UCSD-AML1 (cell line): Measurements from ENCODE around the gene ARHGAP25.

Experiments
- DNase-seq: peaks from one replicate; lab custom pipeline; 2025; ENCODE audit not compliant: unreplicated experiment; lab: John Stamatoyannopoulos, UW

The ARHGAP25 gene

DNA sequence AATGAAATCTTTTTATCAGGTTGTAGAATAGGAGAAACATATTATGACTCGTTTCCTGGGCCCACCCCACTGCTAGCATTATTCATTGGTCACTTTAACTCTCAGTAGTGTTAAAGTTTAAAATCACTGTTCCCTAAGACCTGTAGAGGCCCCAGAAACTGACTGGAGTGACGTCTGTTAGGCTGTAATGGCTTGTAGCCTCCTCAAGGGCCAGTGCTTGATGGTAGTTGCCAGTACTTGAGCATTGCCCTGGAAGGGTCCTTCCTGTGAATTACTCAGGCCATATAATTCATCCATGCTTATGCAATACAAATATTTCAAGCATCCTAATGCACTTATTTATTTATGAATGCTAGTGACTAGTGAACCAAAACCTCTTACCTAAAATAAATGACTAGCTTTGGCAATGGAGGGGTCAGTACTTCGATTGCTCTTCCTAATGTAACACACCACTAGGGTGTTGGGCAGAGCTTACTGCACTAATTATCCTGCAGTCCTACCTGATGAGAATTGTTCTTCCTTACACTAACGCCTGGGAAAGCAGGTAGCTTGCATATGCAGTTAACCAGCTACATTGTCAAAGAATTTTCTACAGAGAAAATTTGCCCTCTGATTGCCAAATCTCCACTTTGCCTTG lies 31.2 kb downstream of the ARHGAP25 start:
- DNase-seq: no peak

DNA sequence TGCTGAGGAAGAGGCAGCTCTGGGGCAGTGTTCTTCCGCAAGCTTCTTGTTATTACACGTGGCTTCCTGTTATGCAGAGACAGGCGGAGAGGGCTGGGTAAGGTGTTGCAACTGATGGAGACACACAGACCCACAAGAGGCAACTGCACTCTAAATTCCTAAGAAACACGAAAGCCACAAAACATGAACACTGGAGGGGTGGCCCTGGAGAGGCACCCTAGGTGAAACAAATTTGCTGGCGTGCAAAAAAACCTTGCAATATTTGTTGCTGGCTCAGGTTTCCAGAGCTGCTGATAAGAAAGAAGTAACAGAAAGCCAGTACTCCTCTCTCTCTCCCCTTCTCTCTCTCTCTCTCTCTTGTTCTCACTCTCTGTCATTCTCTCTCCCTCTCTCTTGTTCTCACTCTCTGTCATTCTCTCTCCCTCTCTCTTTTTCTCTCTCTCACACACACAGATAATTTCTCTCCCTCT lies 31.8 kb downstream of the ARHGAP25 start:
- DNase-seq: peak; percentile 58

- no peak for DNase-seq
Measured at GRCh38 chr2:68767031-68767961, 32.7 kb downstream of the ARHGAP25 start.

DNA sequence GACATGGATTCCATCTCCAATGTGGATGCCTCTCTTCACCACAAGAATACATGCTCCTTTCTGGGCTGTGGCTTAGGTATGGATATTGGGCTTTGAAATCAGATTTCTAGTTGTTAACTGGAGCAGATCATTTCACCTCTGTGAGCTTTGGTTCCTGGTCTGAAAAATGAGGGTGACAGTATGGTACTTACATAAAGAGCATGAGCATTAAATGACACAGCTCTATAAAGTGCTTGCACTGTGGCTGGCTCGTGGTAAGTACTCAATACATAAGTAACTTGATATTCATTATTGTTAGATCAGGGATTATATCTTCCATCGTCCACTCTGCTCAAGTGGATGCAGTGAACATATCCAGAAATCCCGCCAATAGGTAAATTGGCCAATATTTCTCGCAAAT lies 33.4 kb downstream of the ARHGAP25 start:
- no peak for DNase-seq

- no peak for DNase-seq
Measured at GRCh38 chr2:68768461-68768860, 33.9 kb downstream of the ARHGAP25 start.

- no peak for DNase-seq
Measured at GRCh38 chr2:68768951-68769350, 34.3 kb downstream of the ARHGAP25 start.

DNA sequence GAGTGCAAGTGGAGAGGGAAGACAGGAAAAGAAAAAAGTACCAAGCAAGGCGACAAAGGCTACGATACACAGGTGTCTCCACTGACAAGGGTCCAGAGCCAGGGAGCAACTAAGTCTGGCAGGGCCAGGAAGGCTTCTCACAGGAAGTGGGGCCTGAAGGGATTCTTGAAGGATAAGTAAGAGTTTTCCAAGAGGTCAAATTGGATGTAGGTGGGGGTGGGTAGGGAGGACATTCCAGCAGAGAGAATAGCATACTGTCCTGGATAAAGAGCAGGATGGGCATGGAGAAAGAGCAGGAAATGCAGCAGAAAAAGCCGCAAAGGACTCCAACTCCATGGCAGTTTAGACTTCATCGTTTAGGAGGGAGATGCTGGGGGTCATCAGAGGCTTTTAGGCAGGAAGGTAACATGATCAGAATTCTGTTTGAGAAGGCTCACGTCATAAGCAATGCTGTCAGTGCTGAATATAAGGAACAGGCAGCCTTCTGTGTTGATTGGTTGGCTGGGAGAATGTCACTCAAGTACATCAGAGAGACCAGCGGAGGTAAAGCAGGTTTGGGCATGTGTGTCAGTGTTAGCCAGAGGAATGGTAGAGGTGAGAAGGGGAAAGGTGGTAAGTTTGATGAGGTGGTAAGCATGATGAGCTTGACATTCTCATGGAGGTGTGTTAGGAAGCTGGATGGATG lies 35.1 kb downstream of the ARHGAP25 start:
- DNase-seq: no peak

DNA sequence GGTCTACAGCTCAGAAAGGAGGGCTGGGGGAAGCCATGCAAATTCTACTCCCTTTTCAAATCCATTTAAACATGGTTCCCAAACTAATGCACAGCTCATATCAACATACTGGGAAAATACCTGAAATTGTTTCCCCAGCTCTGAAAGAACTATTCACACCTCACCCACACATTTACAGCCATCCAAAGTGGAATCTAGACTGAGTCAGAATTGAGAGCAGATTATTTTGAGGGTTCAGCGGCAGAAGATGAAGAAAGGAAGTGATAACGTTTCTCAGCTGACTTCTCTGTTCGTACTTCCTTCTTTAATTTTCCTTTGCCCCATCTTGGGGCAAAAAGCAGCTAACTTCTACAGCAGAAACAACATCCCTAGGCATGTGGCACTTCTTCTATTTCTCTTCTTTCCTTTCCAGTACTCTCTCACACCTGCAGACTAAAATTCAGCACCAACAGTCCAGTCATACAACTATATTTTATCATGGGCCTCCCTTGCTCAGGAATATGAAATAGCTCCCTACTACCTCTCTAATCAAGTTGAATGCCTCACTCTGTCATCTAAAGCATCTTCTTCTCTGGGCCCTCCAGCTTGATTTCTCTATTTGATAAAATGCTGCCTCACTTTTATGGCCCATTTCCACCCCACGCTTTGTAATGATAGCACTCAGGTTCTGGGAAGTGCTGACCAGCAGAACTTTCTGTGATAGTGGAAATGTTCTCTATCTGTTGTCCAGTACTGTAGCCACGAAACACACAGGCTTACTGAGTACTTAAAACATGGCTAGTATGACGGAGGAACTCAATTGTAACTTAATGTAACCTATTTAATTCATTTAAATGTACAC lies 35.9 kb downstream of the ARHGAP25 start:
- DNase-seq: no peak

- no peak for DNase-seq
Measured at GRCh38 chr2:68771211-68771751, 36.7 kb downstream of the ARHGAP25 start.

GRCh38 chr2:68772109-68772508 lies 37.5 kb downstream of the ARHGAP25 start:
- no peak for DNase-seq

- DNase-seq: peak; percentile 91
Measured at GRCh38 chr2:68774569-68775271, 40.1 kb downstream of the ARHGAP25 start.

- no peak for DNase-seq
Measured at GRCh38 chr2:68775272-68775842, 40.7 kb downstream of the ARHGAP25 start.

DNA sequence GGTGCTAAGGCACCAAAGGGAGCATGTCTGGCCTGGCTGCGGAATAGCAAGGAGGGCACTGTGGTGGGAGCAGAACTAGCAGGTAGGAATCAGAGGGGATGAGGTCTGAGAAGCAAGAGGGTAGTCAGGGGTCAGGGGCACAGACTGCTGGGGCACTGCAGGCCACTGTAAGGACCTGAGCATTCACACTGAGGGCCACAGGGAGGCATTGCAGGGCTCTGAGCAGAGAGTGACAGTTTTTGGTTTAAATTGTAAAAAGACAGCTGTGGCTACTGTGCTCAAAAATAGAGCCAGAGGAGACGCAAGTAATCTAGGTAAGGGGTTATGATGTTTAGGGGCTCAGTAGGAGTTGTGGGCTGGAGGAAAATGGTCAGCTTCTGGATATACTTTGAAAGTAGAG lies 41.5 kb downstream of the ARHGAP25 start:
- DNase-seq: no peak

DNA sequence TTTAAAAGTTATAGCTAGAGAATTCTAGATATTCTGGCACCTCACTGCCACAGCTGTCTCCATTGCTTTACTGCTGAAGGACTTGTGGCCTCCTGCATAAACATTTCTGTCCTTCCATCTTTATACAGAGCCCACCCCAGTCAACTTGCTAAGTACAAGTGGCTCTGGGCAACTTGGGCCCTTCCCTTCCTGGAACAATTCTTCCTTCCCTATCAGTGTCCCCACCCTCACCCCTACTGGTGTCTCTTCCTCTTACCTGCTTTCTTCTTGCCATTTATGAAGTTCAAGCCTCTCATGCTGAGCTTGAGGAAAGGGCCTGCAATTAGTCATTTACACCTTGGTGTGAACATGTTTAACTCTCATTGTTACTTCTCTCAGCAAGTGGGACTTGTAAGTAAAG lies 45.0 kb downstream of the ARHGAP25 start:
- DNase-seq: no peak

DNA sequence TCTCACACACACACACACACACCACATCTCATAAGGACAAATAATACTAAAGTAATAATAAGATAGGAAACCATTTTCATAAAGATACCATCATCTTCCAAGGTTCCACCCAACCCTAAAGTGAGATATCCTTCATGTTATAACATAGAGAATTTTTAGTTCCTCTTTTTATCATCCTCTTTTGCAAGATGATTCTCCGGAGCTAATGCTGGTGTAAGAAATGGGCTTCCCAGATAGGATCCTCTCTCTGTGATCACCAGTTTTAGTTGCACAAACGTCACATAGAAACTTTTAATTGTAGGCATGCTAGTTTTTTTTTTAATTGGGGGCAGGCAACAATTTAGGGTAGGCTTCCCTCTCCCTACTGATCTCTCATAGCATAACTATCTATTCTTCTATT lies 49.6 kb downstream of the ARHGAP25 start:
- no peak for DNase-seq

DNA sequence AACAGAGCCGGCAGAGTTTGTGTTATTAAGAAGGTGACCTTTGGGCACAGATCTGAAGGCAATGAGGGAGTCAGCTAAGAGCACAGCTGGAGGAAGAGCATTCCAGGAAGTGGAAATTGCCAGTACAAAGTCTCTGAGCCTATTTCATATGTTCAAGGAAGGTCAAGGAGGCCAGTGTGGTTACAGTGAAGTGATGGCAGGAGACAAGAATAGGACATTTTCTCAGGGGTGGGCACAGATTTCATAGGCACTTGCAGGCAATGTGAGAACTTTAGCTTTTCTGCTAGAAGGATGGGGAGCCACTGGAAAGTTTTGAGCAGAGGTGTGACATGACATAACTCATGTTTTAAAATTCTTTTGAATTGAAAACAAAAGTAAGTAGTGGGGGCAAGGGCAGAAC lies 50.3 kb downstream of the ARHGAP25 start:
- DNase-seq: no peak

DNA sequence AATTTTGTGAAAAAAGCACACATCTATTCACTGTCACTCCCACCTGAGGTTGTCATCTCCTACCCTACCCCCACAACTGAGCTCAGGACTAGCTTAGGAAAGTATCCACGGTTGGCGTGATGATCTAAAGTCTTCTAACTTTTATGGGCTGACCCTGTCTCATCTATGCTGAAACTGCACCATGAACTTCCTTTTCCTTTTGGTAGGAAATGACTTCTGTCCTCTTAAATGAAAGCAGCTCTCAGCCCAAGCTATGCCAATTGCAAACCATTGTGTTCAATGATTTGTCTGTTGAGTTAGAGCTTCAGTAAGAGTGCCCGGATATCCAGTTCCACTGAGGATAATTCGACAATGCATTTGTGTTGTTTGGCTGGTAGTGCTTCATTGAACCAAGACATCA lies 52.7 kb downstream of the ARHGAP25 start:
- no peak for DNase-seq

GRCh38 chr2:68789603-68790002 lies 55.0 kb downstream of the ARHGAP25 start:
- no peak for DNase-seq

DNA sequence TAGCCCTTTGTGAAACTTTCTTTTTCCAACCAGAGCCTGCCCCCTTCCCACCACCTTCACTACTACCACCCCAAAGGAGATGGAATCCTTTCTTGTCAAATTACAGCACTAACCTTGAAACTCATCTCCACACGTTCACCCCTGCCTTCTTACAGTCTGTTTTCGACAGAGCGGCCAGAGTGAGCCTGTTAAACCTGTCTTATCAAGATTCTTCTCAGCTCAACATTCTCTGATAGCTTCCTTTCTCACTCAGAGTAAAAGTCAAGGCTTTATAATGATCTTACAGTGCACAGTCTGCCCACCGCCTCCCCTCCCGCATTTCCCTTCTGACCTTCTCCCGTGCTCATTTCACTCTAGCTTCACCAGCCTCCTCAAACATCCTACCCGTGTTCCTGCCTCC lies 56.0 kb downstream of the ARHGAP25 start:
- no peak for DNase-seq

- DNase-seq: no peak
Measured at GRCh38 chr2:68791914-68792313, 57.3 kb downstream of the ARHGAP25 start.
